Heart right ventricle (tissue), 16 donors: ENCODE measurements around the gene TEDDM1. TPM values are rescaled to one million over a fixed set of nuclear protein-coding genes. Genes with fewer than 3 reads are reported as not detected.

Experiments
- ATAC-seq, 8 donors: fragments of 200-7000 bp; cut with Tn5 transposase; one replicate each; pipeline ENCODE4 v1.9.1; 2020; ENCODE audit warnings: mild to moderate bottlenecking in 8 of 8, moderate library complexity in 8 of 8, moderate number of reproducible peaks in 1 of 8
- DNase-seq, 2 donors: peaks; one replicate each; pipeline ENCODE4 v3.0.0-alpha.2; 2020
- H3K27ac ChIP-seq, 10 donors: fragments of 200-600 bp; sonication (generic) in 2 of 10; one replicate each; pipeline versions ENCODE4 v1.5.0 to v1.8.0; 2020 to 2022; ENCODE audit warnings: mild to moderate bottlenecking in 3 of 10
- H3K27me3 ChIP-seq, 7 donors: fragments of 200-600 bp; one replicate each; pipeline ENCODE4 v1.8.0; 2021 to 2022; ENCODE audit warnings: mild to moderate bottlenecking in 2 of 7
- H3K36me3 ChIP-seq, 9 donors: fragments of 200-600 bp; sonication (generic) in 1 of 9; one replicate each; pipeline versions ENCODE4 v1.5.0 to v1.8.0; 2020 to 2022; ENCODE audit warnings: mild to moderate bottlenecking in 2 of 9
- H3K4me1 ChIP-seq, 9 donors: fragments of 200-600 bp; sonication (generic) in 1 of 9; one replicate each; pipeline versions ENCODE4 v1.5.0 to v1.8.0; 2020 to 2022; ENCODE audit warnings: mild to moderate bottlenecking in 4 of 9
- H3K4me3 ChIP-seq, 10 donors: fragments of 200-600 bp; sonication (generic) in 2 of 10; one replicate each; pipeline versions ENCODE4 v1.5.0 to v1.8.0; 2020 to 2022; ENCODE audit warnings: mild to moderate bottlenecking in 7 of 10, moderate library complexity in 2 of 10
- H3K9me3 ChIP-seq, 11 donors: fragments of 200-600 bp in 10 of 11; sonication (generic) in 2 of 11; one replicate each; pipeline versions ENCODE4 v1.5.0 to v1.8.0; 2013 to 2022; ENCODE audit warnings: mild to moderate bottlenecking in 2 of 11, control low read depth in 1 of 11, moderate library complexity in 1 of 11
- WGBS, 2 donors: extraction: QIAGEN DNeasy Blood & Tissue Kit; methylation state at CpG; one replicate each; pipeline ENCODE4 v1.1.7; 2013; ENCODE audit warnings: inconsistent platforms in 1 of 2; 5-methylcytosine and 5-hydroxymethylcytosine counted together
- intact Hi-C, 10 donors: fragments of 100-400 bp; cut with DNase I; formaldehyde crosslinking; loops; one replicate each; pipeline versions ENCODE4 v1.11.1 to v1.14.2; 2022
- polyA plus RNA-seq, 2 donors: library from polyadenylated mRNA; stranded (reverse); fragments of 200-250 nt; gene quantifications; one replicate each; pipeline ENCODE4 v1.2.3, GENCODE V29; 2013
- total RNA-seq, 10 donors: library from RNA; stranded (reverse); fragmentation: NEBNext Ultra II Directional in 3 of 10; extraction: Animal tissue kit (Norgen Biotek cat#: 25700) in 3 of 10; gene quantifications; one replicate each; pipeline versions ENCODE4 v1.2.1 to v1.2.4, GENCODE V29; 2021 to 2023
- TF ChIP-seq, protein P1 (sequence below), 9 donors: fragments of 200-600 bp; sonication (generic) in 2 of 9; IDR thresholded peaks; one replicate each; pipeline versions ENCODE4 v1.5.0 to v1.8.0; 2021 to 2022; ENCODE audit warnings: antibody characterized with exemption in 9 of 9, mild to moderate bottlenecking in 5 of 9, moderate library complexity in 1 of 9
- donor health status: Arrhythmogenic right ventricular cardiomyopathy.
- donor health status: ischemic (EF 13 %, LVEDD 7.1; RV severe dilation, severe dysfunction).
- donor health status: healthy with polysubstance abuse.
- donor health status: DM: no; HTN: yes; CAD: no.
- donor health status: DM: no; HTN: no; CAD: no.
- donor health status: ischemic (EF 25% LVEDD 6.9; RV normal size, moderate dysfunction).
- donor health status: ischemic (EF 25% LVEDD 5.7; RV mildly dilated, moderate dysfunction).
- donor health status: healthy.
- donor health status: DM: yes; HTN: yes; CAD: no.
- donor health status: Ischemic cardiomyopathy.
- donor health status: ischemic (EF 35%, LVEDD 5.7; RV mildly dilated, moderate dysfunction).
- donor health status: nonischemic (EF 11% LVEDD 7.7; RV severe dilation, severe dysfunction).
- donor health status: DM: yes; HTN: yes; CAD: no.
- donor health status: PGD.
- donor health status: ischemic (EF 29% LVEDD 5.4; RV normal size, mild dysfunction).
- donor health status: nonischemic (EF 23%, LVEDD 6.1; RV moderate dilation, normal function).

The TEDDM1 gene
- total and polyA plus RNA-seq, 12 donors: not detected

- intact Hi-C loops: no loop called here
- Histone ChIP-seq H3K36me3 (no peaks in the 10 kb centered on the region), H3K27me3 (peaks cover 0 to 11% (median 5%) of the 10 kb centered on the region in 7 donors), H3K4me1 (peaks cover 0 to 11% (median 4%) of the 10 kb centered on the region in 9 donors), H3K27ac (no peak overlapping the region), H3K4me3 (no peak overlapping the region), H3K9me3 (no peaks in the 10 kb centered on the region)
- TF ChIP-seq, protein P1, sequence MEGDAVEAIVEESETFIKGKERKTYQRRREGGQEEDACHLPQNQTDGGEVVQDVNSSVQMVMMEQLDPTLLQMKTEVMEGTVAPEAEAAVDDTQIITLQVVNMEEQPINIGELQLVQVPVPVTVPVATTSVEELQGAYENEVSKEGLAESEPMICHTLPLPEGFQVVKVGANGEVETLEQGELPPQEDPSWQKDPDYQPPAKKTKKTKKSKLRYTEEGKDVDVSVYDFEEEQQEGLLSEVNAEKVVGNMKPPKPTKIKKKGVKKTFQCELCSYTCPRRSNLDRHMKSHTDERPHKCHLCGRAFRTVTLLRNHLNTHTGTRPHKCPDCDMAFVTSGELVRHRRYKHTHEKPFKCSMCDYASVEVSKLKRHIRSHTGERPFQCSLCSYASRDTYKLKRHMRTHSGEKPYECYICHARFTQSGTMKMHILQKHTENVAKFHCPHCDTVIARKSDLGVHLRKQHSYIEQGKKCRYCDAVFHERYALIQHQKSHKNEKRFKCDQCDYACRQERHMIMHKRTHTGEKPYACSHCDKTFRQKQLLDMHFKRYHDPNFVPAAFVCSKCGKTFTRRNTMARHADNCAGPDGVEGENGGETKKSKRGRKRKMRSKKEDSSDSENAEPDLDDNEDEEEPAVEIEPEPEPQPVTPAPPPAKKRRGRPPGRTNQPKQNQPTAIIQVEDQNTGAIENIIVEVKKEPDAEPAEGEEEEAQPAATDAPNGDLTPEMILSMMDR (IDR thresholded peaks at IDR 0.05): no peak
- WGBS, 2 donors: 87% methylated on average over 3 of the region's 3 CpGs
- DNase-seq (no peak), ATAC-seq (no peak)
Measured at GRCh38 chr1:182413486-182413885, 13.0 kb upstream of the TEDDM1 start.

GRCh38 chr1:182410620-182411273 is 10.3 kb upstream of the TEDDM1 start:
- peak; percentile 58 to 97 (median 88) for ATAC-seq
- peaks cover 0 to 15% (median 6%) of the 10 kb centered on the region in 7 donors for H3K27me3 ChIP-seq
- intact Hi-C loops: no loop called here
- no peaks in the 10 kb centered on the region for H3K36me3 ChIP-seq
- WGBS, 2 donors: 23 to 30% methylated on average over 1 of the region's 1 CpG
- H3K27ac ChIP-seq: peak overlapping the region in 2 of 10 donors; percentile 59 to 62
- H3K4me1 ChIP-seq: peaks cover 0 to 11% (median 4%) of the 10 kb centered on the region in 9 donors
- peak in 1 of 2 donors; percentile 7 for DNase-seq
- TF ChIP-seq, protein P1 (IDR thresholded peaks at IDR 0.05): no peak
- no peak overlapping the region for H3K4me3 ChIP-seq
- H3K9me3 ChIP-seq: peaks cover 0 to 3% (median 0%) of the 10 kb centered on the region in 11 donors

DNA sequence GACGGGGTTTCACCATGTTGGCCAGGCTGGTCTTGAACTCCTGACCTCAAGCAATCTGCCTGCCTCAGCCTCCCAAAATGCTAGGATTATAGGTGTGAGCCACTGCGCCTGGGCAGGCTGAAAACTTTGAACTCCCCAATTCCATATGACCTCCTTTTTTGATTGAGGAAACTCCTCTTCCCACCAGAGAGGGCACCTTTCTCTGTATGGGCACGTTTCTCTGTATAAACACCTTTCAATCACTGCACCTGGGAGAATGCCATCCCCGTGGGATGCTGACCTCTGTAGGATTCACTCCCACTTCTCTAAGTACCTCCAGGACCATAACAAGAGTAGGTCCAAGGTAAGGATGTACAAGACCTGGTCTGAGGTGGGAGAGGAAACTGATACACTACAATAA is 9.7 kb upstream of the TEDDM1 start:
- DNase-seq: no peak
- H3K27me3 ChIP-seq: peaks cover 0 to 13% (median 6%) of the 10 kb centered on the region in 7 donors
- peaks cover 0 to 11% (median 4%) of the 10 kb centered on the region in 9 donors for H3K4me1 ChIP-seq
- 79 to 81% methylated on average over 4 of the region's 4 CpGs for WGBS, 2 donors
- TF ChIP-seq, protein P1 (IDR thresholded peaks at IDR 0.05): no peak
- no peak overlapping the region for H3K4me3 ChIP-seq
- ATAC-seq: peak in 2 of 8 donors; percentile 8 to 10
- peak overlapping the region in 2 of 10 donors; percentile 59 to 62 for H3K27ac ChIP-seq
- peaks cover 0 to 9% (median 0%) of the 10 kb centered on the region in 11 donors for H3K9me3 ChIP-seq
- intact Hi-C loops: no loop called here
- no peaks in the 10 kb centered on the region for H3K36me3 ChIP-seq

DNA sequence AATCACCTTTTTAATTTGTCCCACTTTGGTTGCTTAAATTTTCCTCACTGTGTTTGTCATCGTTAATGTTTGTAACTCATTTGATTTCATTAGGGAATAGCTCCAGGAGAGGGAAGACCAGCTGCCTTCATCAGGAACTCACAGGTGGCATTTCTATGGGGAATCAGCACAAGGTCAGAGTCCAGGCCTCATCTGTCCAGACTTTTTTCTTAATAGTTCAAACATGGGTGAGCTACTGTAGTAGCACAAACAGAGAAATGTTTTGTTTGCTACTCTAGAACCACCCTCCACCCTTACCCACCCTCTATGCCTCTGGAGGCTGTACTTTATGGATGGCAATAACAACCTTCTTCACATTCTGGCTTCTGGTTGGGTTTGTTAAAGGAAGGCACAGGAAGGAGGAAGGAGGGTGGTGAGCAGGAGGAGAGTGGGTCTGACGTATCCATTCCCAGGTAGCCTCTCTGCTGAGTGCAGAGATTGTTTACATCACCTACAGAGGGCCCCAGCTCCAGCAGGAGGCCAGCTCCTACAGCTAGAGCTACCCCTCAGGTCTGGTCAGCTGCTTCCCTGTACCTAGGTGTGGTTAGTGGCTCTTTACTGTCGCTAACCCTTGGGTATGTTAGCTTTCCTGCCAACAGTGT is 8.1 kb upstream of the TEDDM1 start:
- H3K9me3 ChIP-seq: peaks cover 0 to 10% (median 0%) of the 10 kb centered on the region in 11 donors
- no peak overlapping the region for H3K4me3 ChIP-seq
- intact Hi-C loops: no loop called here
- WGBS, 2 donors: 82 to 84% methylated on average over 3 of the region's 3 CpGs
- no peaks in the 10 kb centered on the region for H3K36me3 ChIP-seq
- no peak overlapping the region for H3K27ac ChIP-seq
- ATAC-seq (no peak), DNase-seq (no peak)
- TF ChIP-seq, protein P1 (IDR thresholded peaks at IDR 0.05): no peak
- H3K4me1 ChIP-seq: peaks cover 0 to 11% (median 4%) of the 10 kb centered on the region in 9 donors
- peaks cover 0 to 10% (median 6%) of the 10 kb centered on the region in 7 donors for H3K27me3 ChIP-seq
